HG02588 (cell line): ENCODE measurements around the gene TOM1.
"Not testable (repeated sequence)": the region's sequence is repeated elsewhere in the genome, so short reads cannot be mapped to it uniquely, and the experiment has no call there.

Experiments used
- ATAC-seq: cut with Tn5 transposase; IDR thresholded peaks from one replicate; pipeline ENCODE4 v1.9.1; 2021; ENCODE audit warnings: mild to moderate bottlenecking, moderate library complexity; ENCODE audit not compliant: unreplicated experiment

The TOM1 gene

DNA sequence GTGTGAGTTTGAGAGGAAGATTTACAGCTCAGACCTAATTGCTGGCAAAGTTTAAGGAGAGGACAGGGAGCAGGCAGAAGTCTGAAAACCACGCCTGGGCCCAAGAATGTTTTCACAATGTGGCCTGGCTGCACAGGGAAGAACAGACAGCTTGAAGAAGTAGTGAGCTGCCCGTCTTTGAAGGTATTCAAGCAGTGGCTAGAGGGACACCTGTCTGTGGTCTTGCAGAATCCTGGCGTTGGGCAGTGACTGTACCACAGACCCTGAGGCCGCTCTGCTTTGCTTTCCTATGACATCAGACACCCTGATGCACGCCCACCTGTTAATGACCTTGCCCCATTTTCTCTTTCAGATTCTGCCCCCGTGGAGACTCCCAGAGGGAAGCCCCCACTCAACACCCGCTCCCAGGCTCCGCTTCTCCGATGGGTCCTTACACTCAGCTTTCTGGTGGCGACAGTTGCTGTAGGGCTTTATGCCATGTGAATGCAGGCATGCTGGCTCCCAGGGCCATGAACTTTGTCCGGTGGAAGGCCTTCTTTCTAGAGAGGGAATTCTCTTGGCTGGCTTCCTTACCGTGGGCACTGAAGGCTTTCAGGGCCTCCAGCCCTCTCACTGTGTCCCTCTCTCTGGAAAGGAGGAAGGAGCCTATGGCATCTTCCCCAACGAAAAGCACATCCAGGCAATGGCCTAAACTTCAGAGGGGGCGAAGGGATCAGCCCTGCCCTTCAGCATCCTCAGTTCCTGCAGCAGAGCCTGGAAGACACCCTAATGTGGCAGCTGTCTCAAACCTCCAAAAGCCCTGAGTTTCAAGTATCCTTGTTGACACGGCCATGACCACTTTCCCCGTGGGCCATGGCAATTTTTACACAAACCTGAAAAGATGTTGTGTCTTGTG, 93.7 kb downstream of the TOM1 start:
- no peak for ATAC-seq

DNA sequence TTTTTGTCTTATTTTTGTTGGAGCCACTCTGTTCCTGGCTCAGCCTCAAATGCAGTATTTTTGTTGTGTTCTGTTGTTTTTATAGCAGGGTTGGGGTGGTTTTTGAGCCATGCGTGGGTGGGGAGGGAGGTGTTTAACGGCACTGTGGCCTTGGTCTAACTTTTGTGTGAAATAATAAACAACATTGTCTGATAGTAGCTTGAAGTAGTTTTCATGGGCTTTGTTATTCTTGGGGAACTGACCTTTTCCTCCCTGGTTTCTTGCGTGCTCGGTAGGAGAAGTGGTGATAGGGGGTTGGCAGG, 94.3 kb downstream of the TOM1 start:
- no peak for ATAC-seq

DNA sequence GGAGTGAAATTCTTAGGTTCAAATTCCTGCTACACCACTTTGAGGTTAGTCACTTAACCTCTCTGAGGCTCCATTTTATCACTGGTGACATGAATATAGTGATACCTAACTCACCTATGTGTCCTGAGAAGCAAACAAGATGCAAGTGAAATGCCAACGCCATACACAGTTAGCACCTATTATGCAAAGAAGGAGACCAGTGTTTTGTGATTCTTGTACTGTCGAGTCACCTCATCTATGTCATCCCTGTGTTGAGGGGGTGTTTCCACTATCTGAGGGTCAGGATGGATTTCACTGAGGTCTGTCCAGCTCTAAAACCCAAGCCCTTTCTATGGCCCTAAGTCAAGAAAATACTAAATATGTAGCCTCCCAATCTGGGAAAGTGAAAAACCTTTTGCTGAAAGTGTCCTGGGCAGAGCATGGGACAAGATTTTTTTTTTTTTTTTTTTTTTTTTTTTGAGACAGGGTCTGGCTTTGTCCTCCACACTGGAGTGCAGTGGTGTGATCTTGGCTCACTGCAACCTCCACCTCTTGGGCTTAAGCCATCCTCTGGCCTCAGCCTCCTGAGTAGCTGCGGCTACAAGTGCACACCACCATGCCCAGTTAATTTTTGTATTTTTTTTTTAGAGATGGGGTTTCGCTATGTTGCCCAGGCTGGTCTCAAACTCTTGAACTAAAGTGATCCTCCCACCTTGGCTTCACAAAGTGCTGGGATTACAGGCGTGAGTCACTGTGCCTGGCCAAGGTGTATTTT, 95.3 kb downstream of the TOM1 start:
- no peak for ATAC-seq

DNA sequence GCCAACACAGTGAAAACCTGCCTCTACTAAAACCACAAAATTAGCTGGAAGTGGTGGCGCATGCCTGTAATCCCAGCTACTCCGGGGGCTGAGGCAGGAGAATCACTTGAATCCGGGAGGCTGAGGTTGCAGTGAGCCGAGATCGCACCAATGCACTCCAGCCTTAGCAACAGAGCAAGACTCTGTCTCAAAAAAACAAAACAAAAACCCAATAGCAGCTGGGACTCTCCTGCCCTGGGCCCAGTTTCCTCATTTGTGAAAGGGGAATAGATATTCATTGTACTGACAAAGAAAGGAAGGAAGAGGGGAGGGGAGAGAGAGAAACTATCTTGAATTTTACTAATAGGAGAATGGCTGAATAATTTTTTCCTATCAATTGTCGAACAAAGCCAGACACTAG, 96.9 kb downstream of the TOM1 start:
- ATAC-seq, result not testable (repeated sequence)

DNA sequence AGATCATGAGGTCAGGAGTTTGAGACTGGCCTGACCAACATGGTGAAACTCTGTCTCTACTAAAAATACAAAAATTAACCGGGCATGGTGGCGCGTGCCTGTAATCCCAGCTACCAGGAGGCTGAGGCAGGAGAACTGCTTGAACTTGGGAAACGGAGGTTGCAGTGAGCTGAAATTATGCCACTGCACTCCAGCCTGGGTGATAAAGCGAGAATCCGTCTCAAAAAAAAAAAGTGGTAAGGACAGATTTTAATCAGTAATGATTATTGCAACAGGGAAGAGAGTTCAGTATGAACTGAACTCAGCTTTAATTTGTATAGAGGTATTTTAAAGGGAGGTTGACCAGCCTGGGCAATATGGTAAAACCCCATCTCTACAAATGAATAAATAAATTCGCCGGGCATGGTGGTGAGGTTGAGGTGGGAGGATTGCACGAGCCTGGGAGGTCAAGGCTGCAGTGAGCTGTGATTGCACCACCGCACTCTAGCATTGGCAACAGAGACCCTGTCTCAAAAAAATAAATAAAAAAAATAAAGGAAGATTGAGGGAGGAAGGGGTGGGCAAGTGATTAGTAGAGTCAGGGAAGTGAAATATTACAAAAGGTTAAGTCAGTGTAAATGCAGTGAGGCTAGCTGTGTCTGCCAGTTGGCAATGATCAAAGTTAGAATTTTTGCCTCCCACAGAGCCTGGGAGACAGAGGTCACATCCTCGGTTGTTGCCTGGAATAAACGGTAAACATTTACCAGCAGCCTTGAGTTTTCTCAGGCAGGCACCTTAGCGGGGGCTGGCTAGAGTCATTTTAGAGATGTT, 97.6 kb downstream of the TOM1 start:
- no peak for ATAC-seq
